SK-N-SH (cell line): ENCODE measurements around the gene CNTNAP3. TPM values are rescaled to one million over a fixed set of nuclear protein-coding genes. Genes with fewer than 3 reads are reported as not detected.
"Not testable (repeated sequence)": the region's sequence is repeated elsewhere in the genome, so short reads cannot be mapped to it uniquely, and the experiment has no call there.

Experiments
- CTCF ChIA-PET: fragments of 300-600, 350-600 bp; formaldehyde crosslinking; extraction: SDS; loops from one replicate; lab custom pipeline; 2021; lab: Yijun Ruan, JAX
- POLR2A ChIA-PET: fragments of 350-600 bp; sonication (Branson Sonifier 250); formaldehyde crosslinking; extraction: SDS; loops from one replicate; lab custom pipeline; 2020; ENCODE audit warnings: antibody characterized with exemption, inconsistent platforms; lab: Yijun Ruan, JAX
- DNase-seq: peaks from one replicate; pipeline ENCODE4 v3.0.0; 2012
- H2AFZ ChIP-seq: fragments of 200-600 bp; sonication (generic); 2 replicates; pipeline ENCODE4 v1.8.1; 2016; ENCODE audit warnings: antibody characterized with exemption, mild to moderate bottlenecking, low read depth
- H3F3A ChIP-seq: fragments of 200-600 bp; sonication (generic); replicated peaks from 2 replicates; pipeline ENCODE3; 2016; ENCODE audit warnings: antibody characterized with exemption, mild to moderate bottlenecking; ENCODE audit not compliant: insufficient read depth
- H3K27ac ChIP-seq, 2 experiments: fragments of 200-500 bp in 1 of 2; fragments of 200-600 bp in 1 of 2; sonication (Bioruptor generic) in 1 of 2; sonication (generic), shearing (Covaris generic) in 1 of 2; 2 replicates each; pipeline versions ENCODE4 v1.5.1 to v1.6.1; 2014 to 2016; ENCODE audit warnings: low read depth in 2 of 2, inconsistent platforms in 1 of 2, low read length in 1 of 2, mild to moderate bottlenecking in 1 of 2, mixed read lengths in 1 of 2
- H3K27me3 ChIP-seq: fragments of 200-600 bp; sonication (generic), shearing (Covaris generic); 2 replicates; pipeline ENCODE4 v1.6.1; 2016; ENCODE audit warnings: mixed run types; ENCODE audit not compliant: insufficient read depth
- H3K36me3 ChIP-seq, 2 experiments: fragments of 200-500 bp in 1 of 2; fragments of 200-600 bp in 1 of 2; sonication (Bioruptor generic) in 1 of 2; sonication (generic) in 1 of 2; replicated peaks in 1 of 2; 2 replicates each; pipeline versions ENCODE3 to v1.5.1; 2014 to 2016; ENCODE audit warnings: low read length in 1 of 2, mild to moderate bottlenecking in 1 of 2; ENCODE audit not compliant: insufficient read depth in 2 of 2, control insufficient read depth in 1 of 2
- H3K4me1 ChIP-seq, 2 experiments: fragments of 200-500 bp in 1 of 2; fragments of 200-600 bp in 1 of 2; sonication (Bioruptor generic) in 1 of 2; sonication (generic), shearing (Covaris generic) in 1 of 2; 2 replicates each; pipeline versions ENCODE4 v1.5.1 to v1.6.1; 2014 to 2016; ENCODE audit warnings: low read depth in 1 of 2, low read length in 1 of 2, mixed run types in 1 of 2; ENCODE audit not compliant: insufficient read depth in 2 of 2, control insufficient read depth in 1 of 2
- H3K4me2 ChIP-seq: fragments of 200-600 bp; sonication (generic), shearing (Covaris generic); 2 replicates; pipeline ENCODE4 v1.6.1; 2017; ENCODE audit warnings: mixed run types
- H3K4me3 ChIP-seq, 2 experiments: fragments of 200-500 bp in 1 of 2; fragments of 200-600 bp in 1 of 2; sonication (Bioruptor generic) in 1 of 2; sonication (generic), shearing (Covaris generic) in 1 of 2; 2 replicates each; pipeline versions ENCODE4 v1.5.1 to v1.8.1; 2014 to 2016; ENCODE audit warnings: low read depth in 2 of 2, inconsistent platforms in 1 of 2, low read length in 1 of 2, mild to moderate bottlenecking in 1 of 2, mixed read lengths in 1 of 2, moderate library complexity in 1 of 2
- H3K79me2 ChIP-seq: fragments of 200-600 bp; sonication (generic); 2 replicates; pipeline ENCODE4 v1.8.1; 2017; ENCODE audit warnings: mild to moderate bottlenecking; ENCODE audit not compliant: insufficient read depth
- H3K9ac ChIP-seq: fragments of 200-600 bp; sonication (generic); 2 replicates; pipeline ENCODE4 v1.6.1; 2017; ENCODE audit warnings: mixed run types
- H3K9me2 ChIP-seq: fragments of 200-600 bp; sonication (generic); 2 replicates; pipeline ENCODE4 v1.6.1; 2017; ENCODE audit warnings: mixed run types
- H3K9me3 ChIP-seq: fragments of 200-600 bp; sonication (generic); 2 replicates; pipeline ENCODE4 v1.6.1; 2017; ENCODE audit warnings: mixed run types, mild to moderate bottlenecking, moderate library complexity
- H4K20me1 ChIP-seq: fragments of 200-600 bp; sonication (generic); 2 replicates; pipeline ENCODE4 v1.6.1; 2017; ENCODE audit warnings: mild to moderate bottlenecking, mixed run types; ENCODE audit not compliant: insufficient read depth
- WGBS: methylation state at CpG from one replicate; pipeline ENCODE4 v1.1.6; 2017; ENCODE audit warnings: low lambda C conversion rate; 5-methylcytosine and 5-hydroxymethylcytosine counted together
- polyA plus RNA-seq, 3 experiments: library from polyadenylated mRNA; depleted of rRNA; stranded (reverse); fragments of >200 nt; gene quantifications; 2 replicates each; pipeline ENCODE4 v1.2.3, GENCODE V29; 2012

CNTNAP3 gene
- polyA plus RNA-seq, 1 of the 3 experiments (the other 2 are of a cell fraction), result 0.20 TPM

DNA sequence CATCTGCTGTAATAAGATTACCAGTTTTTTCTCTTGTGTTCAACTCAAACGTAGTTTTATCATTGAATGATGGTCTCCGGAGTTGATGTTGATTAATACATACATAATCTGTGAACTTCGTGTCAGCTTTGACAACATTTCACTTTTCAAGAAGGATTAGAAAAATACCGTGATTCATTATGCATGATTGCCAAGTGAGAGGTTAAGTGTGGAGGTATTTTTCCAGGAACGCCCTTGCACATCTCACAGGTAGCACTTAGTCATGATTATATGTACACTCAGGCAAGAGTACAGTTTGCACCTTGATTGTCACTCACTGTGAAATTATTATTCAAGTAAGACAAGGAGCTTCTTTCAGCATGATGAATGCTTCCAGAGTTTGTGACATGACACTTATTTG lies 202.7 kb downstream of the CNTNAP3 start:
- H3K27ac ChIP-seq, POLR2A ChIA-PET, CTCF ChIA-PET, H3F3A ChIP-seq, H3K4me2 ChIP-seq, H4K20me1 ChIP-seq, H3K79me2 ChIP-seq, DNase-seq, H3K9ac ChIP-seq, H3K9me3 ChIP-seq, H2AFZ ChIP-seq, H3K4me3 ChIP-seq, H3K36me3 ChIP-seq, H3K4me1 ChIP-seq, H3K27me3 ChIP-seq, H3K9me2 ChIP-seq: not testable (repeated sequence)
- WGBS, result 49% methylated on average over 5 of the region's 5 CpGs

DNA sequence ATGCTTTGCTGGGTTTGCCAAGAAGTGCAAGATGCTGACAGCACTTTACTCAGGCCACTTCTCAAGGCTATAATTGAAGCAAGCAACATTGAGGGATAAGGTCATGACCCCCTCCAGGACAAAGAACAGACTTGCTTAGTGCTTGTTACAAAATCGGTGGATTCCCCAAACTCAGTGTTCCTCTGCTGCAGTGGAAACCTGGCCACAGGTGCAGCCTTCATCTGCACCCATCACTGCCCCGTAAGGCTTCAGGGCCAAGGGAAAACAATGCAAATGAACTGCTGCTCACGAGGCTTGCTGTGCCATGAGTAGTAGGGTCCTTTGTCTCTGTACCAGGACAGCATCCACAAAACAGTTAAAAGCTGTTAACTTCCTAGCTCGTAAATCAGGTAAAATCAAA lies 205.4 kb downstream of the CNTNAP3 start:
- WGBS, result 27% methylated on average over 4 of the region's 4 CpGs
- H3K4me3 ChIP-seq, H3K9ac ChIP-seq: not testable (repeated sequence)

DNA sequence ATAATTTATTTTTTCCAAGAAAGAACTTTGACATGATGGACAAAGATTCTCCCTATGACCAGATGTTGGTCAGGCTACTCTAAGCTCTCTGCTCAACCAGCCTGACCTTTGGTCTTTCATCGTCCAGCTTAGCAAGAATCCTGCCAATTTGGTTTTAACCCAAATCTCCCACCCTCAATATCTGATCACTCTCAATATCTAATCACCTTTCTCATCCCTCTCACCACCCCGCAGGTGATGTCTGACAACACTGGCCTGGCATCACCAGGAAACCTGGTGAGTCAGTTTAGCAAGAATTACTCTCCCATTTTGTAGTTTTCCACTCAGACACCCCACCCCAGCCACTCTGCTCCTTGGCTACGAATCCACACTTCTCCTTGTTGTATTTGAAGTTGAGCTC lies 207.9 kb downstream of the CNTNAP3 start:
- H3K4me1 ChIP-seq, H3K9me2 ChIP-seq, H3K4me3 ChIP-seq, H4K20me1 ChIP-seq, H3K36me3 ChIP-seq, H3K9me3 ChIP-seq, H3K79me2 ChIP-seq, H3K4me2 ChIP-seq, H2AFZ ChIP-seq, H3K27ac ChIP-seq, POLR2A ChIA-PET, H3K9ac ChIP-seq, DNase-seq, CTCF ChIA-PET, H3F3A ChIP-seq, H3K27me3 ChIP-seq: not testable (repeated sequence)
- WGBS, result 35% methylated on average over 3 of the region's 3 CpGs

More for the DNA sequence above, 205.4 kb downstream of the CNTNAP3 start:
- H3K9me3 ChIP-seq, H3K4me2 ChIP-seq, DNase-seq, H3F3A ChIP-seq, H3K36me3 ChIP-seq, H3K27me3 ChIP-seq, H3K27ac ChIP-seq, CTCF ChIA-PET, POLR2A ChIA-PET, H3K4me1 ChIP-seq, H2AFZ ChIP-seq, H3K9me2 ChIP-seq, H4K20me1 ChIP-seq, H3K79me2 ChIP-seq: not testable (repeated sequence)

DNA sequence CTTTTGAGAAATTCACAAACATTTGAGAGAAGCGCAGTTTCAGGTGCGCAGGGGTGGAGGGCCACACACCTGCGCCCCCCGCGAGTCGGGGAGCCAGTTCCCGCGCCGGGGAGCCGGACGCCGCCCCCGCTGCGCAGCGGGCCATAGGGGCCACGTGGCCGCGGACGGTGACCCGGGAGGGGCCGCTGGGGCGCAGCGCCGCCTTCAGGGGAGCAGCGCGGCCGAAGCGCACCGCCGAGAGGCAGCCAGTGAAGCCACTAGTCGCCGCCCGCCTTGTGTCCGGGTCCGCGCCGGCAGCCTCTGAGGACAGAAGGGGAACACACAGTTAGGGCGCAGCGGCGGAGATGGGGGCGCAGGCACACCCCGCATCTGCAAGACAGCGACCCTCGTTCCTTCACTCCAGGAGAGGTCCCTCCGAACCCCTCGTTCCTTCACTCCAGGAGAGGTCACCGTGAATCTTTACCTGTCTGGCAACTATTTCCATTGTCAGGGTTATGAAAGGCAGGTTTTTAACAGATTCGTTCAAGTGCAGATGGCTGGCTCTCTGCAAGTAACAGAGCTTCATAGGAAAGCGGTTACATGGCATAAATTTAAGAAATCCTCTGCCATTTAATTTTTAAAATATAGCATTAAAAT lies 209.2 kb downstream of the CNTNAP3 start:
- H3K27me3 ChIP-seq, H3K4me1 ChIP-seq, H4K20me1 ChIP-seq, H3F3A ChIP-seq, H3K36me3 ChIP-seq, H3K4me2 ChIP-seq, H3K4me3 ChIP-seq, H3K27ac ChIP-seq, H3K9me3 ChIP-seq, H3K9ac ChIP-seq, POLR2A ChIA-PET, H3K79me2 ChIP-seq, H2AFZ ChIP-seq, H3K9me2 ChIP-seq: not testable (repeated sequence)
- peak; percentile 8 for DNase-seq
- CTCF ChIA-PET, result interaction anchor here (1.0 kb wide), 1 partner anchor 325 kb away, joined by 3 read pairs; no protein-coding TSS in a partner anchor
- 36% methylated on average over 42 of the region's 49 CpGs for WGBS

DNA sequence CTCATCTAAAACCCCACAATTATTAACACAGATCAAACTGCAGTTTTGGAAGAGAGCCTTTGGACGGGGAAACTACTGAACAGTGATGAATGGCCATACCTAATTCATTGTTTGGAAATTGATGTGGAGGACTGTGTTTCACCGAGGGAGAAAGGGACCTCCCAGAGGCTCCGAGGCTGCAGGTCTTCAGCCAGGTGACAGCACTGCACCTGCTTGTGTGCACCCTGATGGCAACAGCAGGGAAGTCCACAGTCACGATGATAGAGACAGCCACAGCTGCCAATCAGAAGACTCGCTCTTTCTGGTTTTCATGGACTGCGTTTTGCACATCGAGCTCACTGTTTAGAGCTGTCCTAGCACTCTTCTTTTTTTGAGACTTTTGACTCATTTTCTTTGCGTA lies 214.4 kb downstream of the CNTNAP3 start:
- H3K4me2 ChIP-seq, H3K27me3 ChIP-seq, H3K4me3 ChIP-seq, CTCF ChIA-PET, H3K79me2 ChIP-seq, H2AFZ ChIP-seq, DNase-seq, H3K27ac ChIP-seq, H3K9me3 ChIP-seq, H3K9me2 ChIP-seq, H3K4me1 ChIP-seq, H3F3A ChIP-seq, H4K20me1 ChIP-seq, H3K9ac ChIP-seq, H3K36me3 ChIP-seq, POLR2A ChIA-PET: not testable (repeated sequence)
- WGBS, result 39% methylated on average over 8 of the region's 8 CpGs

DNA sequence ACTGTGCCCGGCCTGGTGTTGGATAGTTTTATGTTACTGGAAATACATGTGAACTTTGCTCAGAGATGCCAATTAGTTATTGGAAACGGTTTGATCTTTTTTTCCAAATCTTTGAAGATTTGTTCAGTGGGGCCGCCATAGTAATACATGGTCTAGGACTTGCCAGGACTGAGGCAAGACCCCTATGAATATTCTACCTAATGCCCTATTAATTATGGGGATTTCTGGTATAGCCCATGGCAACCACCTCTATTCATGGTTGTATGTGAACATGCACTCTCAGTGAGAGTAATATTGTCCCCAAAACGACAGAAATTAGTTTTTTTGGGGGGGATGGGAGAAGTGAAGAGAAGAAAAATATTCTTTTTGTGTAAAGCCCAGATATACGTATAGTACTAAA lies 220.3 kb downstream of the CNTNAP3 start:
- H4K20me1 ChIP-seq, H3F3A ChIP-seq, H3K9me3 ChIP-seq, H3K9ac ChIP-seq, POLR2A ChIA-PET, H3K9me2 ChIP-seq, H3K4me1 ChIP-seq, H3K27me3 ChIP-seq, H3K4me2 ChIP-seq, DNase-seq, H3K79me2 ChIP-seq, H2AFZ ChIP-seq, H3K27ac ChIP-seq, CTCF ChIA-PET, H3K36me3 ChIP-seq, H3K4me3 ChIP-seq: not testable (repeated sequence)
- WGBS, result 37% methylated on average over 5 of the region's 5 CpGs
